IPS DF 6.9 (cell line): ENCODE measurements around the gene OPN4.
A peak's percentile ranks its signal among the peaks of the same experiment; 100 is the strongest.

Experiments
- DNase-seq: peaks from one replicate; pipeline ENCODE4 v3.0.0-alpha.2; 2013; ENCODE audit warnings: low read depth, low spot score
- H3K27ac ChIP-seq: one replicate; pipeline ENCODE4 v1.5.1; 2013; ENCODE audit warnings: low read length, control low read depth
- H3K27me3 ChIP-seq: 2 replicates; pipeline ENCODE4 v1.6.1; 2013; ENCODE audit warnings: mild to moderate bottlenecking, low read length; ENCODE audit not compliant: control insufficient read depth, insufficient read depth
- H3K36me3 ChIP-seq: 2 replicates; pipeline ENCODE4 v1.6.1; 2013; ENCODE audit warnings: low read length; ENCODE audit not compliant: control insufficient read depth, insufficient read depth
- H3K4me1 ChIP-seq: 2 replicates; pipeline ENCODE4 v1.6.1; 2013; ENCODE audit warnings: low read length; ENCODE audit not compliant: control insufficient read depth, insufficient read depth
- H3K4me3 ChIP-seq: 2 replicates; pipeline ENCODE4 v1.5.1; 2013; ENCODE audit warnings: mild to moderate bottlenecking, low read length
- H3K9me3 ChIP-seq: 2 replicates; pipeline ENCODE4 v1.6.1; 2013; ENCODE audit warnings: low read length, inconsistent platforms; ENCODE audit not compliant: control insufficient read depth, insufficient read depth
- WGBS: extraction: QIAGEN DNeasy Blood & Tissue Kit; methylation state at CpG from one replicate; pipeline ENCODE4 v1.1.7; 2013; ENCODE audit warnings: mixed read lengths, missing lambda C conversion rate; ENCODE audit not compliant: insufficient read length, insufficient coverage; 5-methylcytosine and 5-hydroxymethylcytosine counted together

The OPN4 gene

GRCh38 chr10:86710987-86711512 is 56.7 kb downstream of the OPN4 start:
- no CpG with 5 or more reads among the region's 46 CpGs for WGBS

GRCh38 chr10:86711513-86712316 is 57.4 kb downstream of the OPN4 start:
- peak overlapping the region; percentile 30; the same call in 1 of the 2 replicates for H3K4me3 ChIP-seq
- H3K36me3 ChIP-seq = no peaks in the 10 kb centered on the region
- DNase-seq = no peak
- H3K27me3 ChIP-seq = no peaks in the 10 kb centered on the region
- WGBS = no CpG with 5 or more reads among the region's 82 CpGs
- H3K9me3 ChIP-seq = no peaks in the 10 kb centered on the region
- H3K4me1 ChIP-seq = peaks cover 4% of the 10 kb centered on the region; the same call in 1 of the 2 replicates
- no peak overlapping the region for H3K27ac ChIP-seq

More at GRCh38 chr10:86710987-86711512, 56.7 kb downstream of the OPN4 start:
- Histone ChIP-seq H3K36me3 (no peaks in the 10 kb centered on the region), H3K4me3 (peak overlapping the region; percentile 30; the same call in 1 of the 2 replicates), H3K4me1 (peaks cover 6% of the 10 kb centered on the region), H3K27ac (no peak overlapping the region), H3K9me3 (no peaks in the 10 kb centered on the region), H3K27me3 (no peaks in the 10 kb centered on the region)
- peak; percentile 70 for DNase-seq

- no peaks in the 10 kb centered on the region for H3K9me3 ChIP-seq
- no peak for DNase-seq
- WGBS = no CpG with 5 or more reads among the region's 9 CpGs
Measured at GRCh38 chr10:86712317-86712707, 58.0 kb downstream of the OPN4 start.

GRCh38 chr10:86715156-86715795 is 60.9 kb downstream of the OPN4 start:
- Histone ChIP-seq H3K4me3 (no peak overlapping the region), H3K9me3 (no peaks in the 10 kb centered on the region), H3K27ac (no peak overlapping the region), H3K27me3 (no peaks in the 10 kb centered on the region), H3K4me1 (peaks cover 4% of the 10 kb centered on the region; the same call in 1 of the 2 replicates), H3K36me3 (no peaks in the 10 kb centered on the region)
- no peak for DNase-seq
- no CpG with 5 or more reads among the region's 6 CpGs for WGBS

More at GRCh38 chr10:86712317-86712707, 58.0 kb downstream of the OPN4 start:
- Histone ChIP-seq H3K4me1 (peaks cover 4% of the 10 kb centered on the region; the same call in 1 of the 2 replicates), H3K27ac (no peak overlapping the region), H3K27me3 (no peaks in the 10 kb centered on the region), H3K4me3 (peak overlapping the region; percentile 30; the same call in 1 of the 2 replicates), H3K36me3 (no peaks in the 10 kb centered on the region)

- no CpG with 5 or more reads among the region's 5 CpGs for WGBS
- Histone ChIP-seq H3K4me1 (peaks cover 2% of the 10 kb centered on the region; the same call in 1 of the 2 replicates), H3K27me3 (no peaks in the 10 kb centered on the region), H3K36me3 (no peaks in the 10 kb centered on the region), H3K9me3 (no peaks in the 10 kb centered on the region), H3K27ac (no peak overlapping the region), H3K4me3 (no peak overlapping the region)
- DNase-seq = no peak
Measured at GRCh38 chr10:86715836-86716235, 61.5 kb downstream of the OPN4 start.
